ENCODE data around the gene PUS7.

Gene PUS7

DNA sequence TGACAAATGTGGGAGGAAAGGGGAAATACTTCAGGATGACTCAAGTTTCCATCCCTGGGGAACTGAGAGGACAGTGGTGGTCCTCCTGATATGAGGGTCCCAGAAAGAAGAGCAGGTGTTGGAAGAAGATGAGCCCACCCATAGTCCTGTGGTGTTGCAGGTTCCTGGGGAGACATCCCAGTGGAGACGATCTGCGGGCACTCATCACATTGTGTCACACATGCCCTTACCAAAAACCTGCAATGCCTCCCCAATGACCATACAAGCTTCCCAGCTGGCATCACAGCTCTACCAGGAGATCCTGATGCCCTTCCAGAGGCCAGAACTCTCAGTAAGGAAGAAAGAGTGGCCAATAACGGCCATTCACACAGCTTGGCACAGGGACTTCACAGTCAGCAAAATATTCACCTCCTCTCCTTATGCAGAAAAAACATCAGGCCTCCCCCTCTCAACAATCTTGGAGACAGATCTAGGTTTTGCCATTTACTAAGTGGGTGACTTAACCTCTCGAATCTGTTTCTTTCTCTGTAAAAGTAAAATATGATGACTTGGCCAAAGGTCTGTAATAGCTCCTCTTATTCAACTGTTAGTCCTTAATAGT lies 9.0 kb downstream of the PUS7 start:
- TF ChIP-seq TAF1 (IDR thresholded peaks at IDR 0.05; ENCODE audit: borderline replicate concordance, insufficient read depth, low read length) (no peak), POLR2AphosphoS5 (IDR thresholded peaks at IDR 0.05; ENCODE audit: low read depth, low read length) (no peak), FOXP2 (optimal IDR thresholded peaks at IDR 0.05; ENCODE audit: borderline replicate concordance, extremely low read depth, extremely low read length, insufficient read depth) (no peak), SIN3A (IDR thresholded peaks at IDR 0.05; ENCODE audit: borderline replicate concordance, insufficient read depth, low read length) (no peak)
- TF ChIP-seq, protein P1, sequence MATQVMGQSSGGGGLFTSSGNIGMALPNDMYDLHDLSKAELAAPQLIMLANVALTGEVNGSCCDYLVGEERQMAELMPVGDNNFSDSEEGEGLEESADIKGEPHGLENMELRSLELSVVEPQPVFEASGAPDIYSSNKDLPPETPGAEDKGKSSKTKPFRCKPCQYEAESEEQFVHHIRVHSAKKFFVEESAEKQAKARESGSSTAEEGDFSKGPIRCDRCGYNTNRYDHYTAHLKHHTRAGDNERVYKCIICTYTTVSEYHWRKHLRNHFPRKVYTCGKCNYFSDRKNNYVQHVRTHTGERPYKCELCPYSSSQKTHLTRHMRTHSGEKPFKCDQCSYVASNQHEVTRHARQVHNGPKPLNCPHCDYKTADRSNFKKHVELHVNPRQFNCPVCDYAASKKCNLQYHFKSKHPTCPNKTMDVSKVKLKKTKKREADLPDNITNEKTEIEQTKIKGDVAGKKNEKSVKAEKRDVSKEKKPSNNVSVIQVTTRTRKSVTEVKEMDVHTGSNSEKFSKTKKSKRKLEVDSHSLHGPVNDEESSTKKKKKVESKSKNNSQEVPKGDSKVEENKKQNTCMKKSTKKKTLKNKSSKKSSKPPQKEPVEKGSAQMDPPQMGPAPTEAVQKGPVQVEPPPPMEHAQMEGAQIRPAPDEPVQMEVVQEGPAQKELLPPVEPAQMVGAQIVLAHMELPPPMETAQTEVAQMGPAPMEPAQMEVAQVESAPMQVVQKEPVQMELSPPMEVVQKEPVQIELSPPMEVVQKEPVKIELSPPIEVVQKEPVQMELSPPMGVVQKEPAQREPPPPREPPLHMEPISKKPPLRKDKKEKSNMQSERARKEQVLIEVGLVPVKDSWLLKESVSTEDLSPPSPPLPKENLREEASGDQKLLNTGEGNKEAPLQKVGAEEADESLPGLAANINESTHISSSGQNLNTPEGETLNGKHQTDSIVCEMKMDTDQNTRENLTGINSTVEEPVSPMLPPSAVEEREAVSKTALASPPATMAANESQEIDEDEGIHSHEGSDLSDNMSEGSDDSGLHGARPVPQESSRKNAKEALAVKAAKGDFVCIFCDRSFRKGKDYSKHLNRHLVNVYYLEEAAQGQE (IDR thresholded peaks at IDR 0.05; ENCODE audit: insufficient read depth in 1 of 2, low read depth in 2 of 2, low read length in 2 of 2): no peak

DNA sequence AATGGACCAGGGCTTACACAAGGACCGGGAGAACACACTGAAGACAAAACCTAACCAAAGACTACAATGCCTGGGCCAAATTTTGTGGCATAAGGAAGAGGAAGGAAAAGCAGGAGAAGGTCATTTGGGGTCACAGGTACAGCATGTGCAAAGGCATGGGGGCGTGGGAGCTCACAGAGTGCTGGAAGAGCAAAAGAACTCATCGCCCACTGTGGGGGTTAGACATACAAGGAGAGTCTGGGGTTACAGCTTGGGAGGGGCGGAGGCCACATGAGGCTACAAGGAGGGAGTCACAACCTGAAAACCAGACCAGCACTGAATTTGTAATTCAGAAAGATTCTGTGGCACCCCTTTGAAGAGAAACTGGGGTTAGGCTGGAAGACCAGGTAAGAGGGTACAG lies 9.7 kb downstream of the PUS7 start:
- no peak for TF ChIP-seq TAF1 (IDR thresholded peaks at IDR 0.05; ENCODE audit: borderline replicate concordance, insufficient read depth, low read length)
- no peak for TF ChIP-seq FOXP2 (optimal IDR thresholded peaks at IDR 0.05; ENCODE audit: borderline replicate concordance, extremely low read depth, extremely low read length, insufficient read depth)
- no peak for TF ChIP-seq POLR2AphosphoS5 (IDR thresholded peaks at IDR 0.05; ENCODE audit: low read depth, low read length)
- TF ChIP-seq, protein P1 (IDR thresholded peaks at IDR 0.05; ENCODE audit: insufficient read depth in 1 of 2, low read depth in 2 of 2, low read length in 2 of 2): no peak
- TF ChIP-seq SIN3A (IDR thresholded peaks at IDR 0.05; ENCODE audit: borderline replicate concordance, insufficient read depth, low read length): no peak

DNA sequence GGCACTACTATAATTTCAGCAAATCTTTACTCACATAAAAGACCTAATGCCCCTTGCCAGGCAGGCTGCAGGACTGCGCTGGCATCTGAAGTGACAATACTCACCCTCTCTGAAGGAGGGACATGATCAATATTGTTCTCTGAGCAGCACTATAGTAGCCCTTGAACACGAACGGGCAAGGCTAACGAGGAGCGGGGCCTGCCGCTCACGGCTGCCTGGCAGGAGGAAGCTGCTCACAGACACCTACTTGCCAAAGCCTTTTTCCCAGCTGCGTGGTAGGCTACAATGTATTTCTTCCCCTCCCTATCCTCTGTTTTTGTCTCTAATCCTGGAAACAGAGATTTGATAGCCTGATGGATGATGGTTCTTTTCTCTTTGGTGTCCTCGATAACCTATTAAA lies 19.9 kb downstream of the PUS7 start:
- TF ChIP-seq SIN3A (IDR thresholded peaks at IDR 0.05; ENCODE audit: borderline replicate concordance, insufficient read depth, low read length): no peak
- TF ChIP-seq POLR2AphosphoS5 (IDR thresholded peaks at IDR 0.05; ENCODE audit: low read depth, low read length): no peak

DNA sequence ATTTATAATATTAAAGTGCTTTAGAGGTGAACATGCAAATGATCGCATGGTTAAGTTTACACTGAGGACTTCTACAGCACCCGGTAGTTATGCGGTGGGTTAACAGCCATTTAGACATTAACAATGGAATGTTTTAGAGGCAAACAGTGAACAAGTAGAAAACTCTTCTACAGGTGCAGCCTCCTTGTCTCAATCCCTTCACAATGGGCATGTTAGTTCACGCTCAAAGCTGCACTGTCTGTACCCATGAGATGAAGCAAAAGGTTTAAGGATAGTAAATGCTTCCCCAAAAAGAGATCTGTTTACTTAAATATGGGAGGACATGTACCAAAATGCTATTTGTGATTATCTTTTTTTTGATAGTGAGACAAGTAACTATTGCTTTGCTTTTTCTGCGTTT lies 25.1 kb downstream of the PUS7 start:
- TF ChIP-seq, protein P1 (IDR thresholded peaks at IDR 0.05; ENCODE audit: insufficient read depth in 1 of 2, low read depth in 2 of 2, low read length in 2 of 2): no peak
- TF ChIP-seq SIN3A (IDR thresholded peaks at IDR 0.05; ENCODE audit: borderline replicate concordance, insufficient read depth, low read length) (no peak), POLR2AphosphoS5 (IDR thresholded peaks at IDR 0.05; ENCODE audit: low read depth, low read length) (no peak), TAF1 (IDR thresholded peaks at IDR 0.05; ENCODE audit: borderline replicate concordance, insufficient read depth, low read length) (no peak), FOXP2 (optimal IDR thresholded peaks at IDR 0.05; ENCODE audit: borderline replicate concordance, extremely low read depth, extremely low read length, insufficient read depth) (no peak)

DNA sequence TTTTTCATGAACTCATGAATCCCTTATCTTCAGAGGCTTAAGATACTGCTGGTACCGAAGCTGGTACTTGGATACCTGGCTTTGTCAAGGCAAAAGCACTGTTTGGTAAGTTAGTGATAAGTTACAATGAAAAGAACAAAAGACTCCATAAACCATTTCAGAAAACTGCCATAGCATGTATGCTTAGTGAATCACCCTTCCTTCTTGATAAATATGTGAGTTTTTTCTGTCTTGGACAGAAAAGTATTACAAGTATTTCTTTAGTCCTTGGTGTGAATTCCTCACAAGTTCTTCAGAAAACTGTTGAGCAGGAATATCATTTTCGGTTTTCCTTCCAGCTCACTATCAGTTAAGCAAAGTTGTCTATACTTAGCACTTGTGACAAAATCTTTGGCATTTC lies 25.6 kb downstream of the PUS7 start:
- no peak for TF ChIP-seq SIN3A (IDR thresholded peaks at IDR 0.05; ENCODE audit: borderline replicate concordance, insufficient read depth, low read length)
- TF ChIP-seq FOXP2 (optimal IDR thresholded peaks at IDR 0.05; ENCODE audit: borderline replicate concordance, extremely low read depth, extremely low read length, insufficient read depth): no peak
- TF ChIP-seq, protein P1 (IDR thresholded peaks at IDR 0.05; ENCODE audit: insufficient read depth in 1 of 2, low read depth in 2 of 2, low read length in 2 of 2): no peak
- TF ChIP-seq TAF1 (IDR thresholded peaks at IDR 0.05; ENCODE audit: borderline replicate concordance, insufficient read depth, low read length): no peak
- no peak for TF ChIP-seq POLR2AphosphoS5 (IDR thresholded peaks at IDR 0.05; ENCODE audit: low read depth, low read length)

All from PFSK-1 (cell line).